A673 (cell line): Measurements from ENCODE around the gene ZBTB1. TPM values are rescaled to one million over a fixed set of nuclear protein-coding genes. Genes with fewer than 3 reads are reported as not detected.
"Not testable (repeated sequence)": the region's sequence is repeated elsewhere in the genome, so short reads cannot be mapped to it uniquely, and the experiment has no call there.

Source experiments
- BruUV-seq: library from RNA; stranded (reverse); fragments of 400-500 nt; replicated peaks from 2 replicates; lab custom pipeline; 2021; lab: Mats Ljungman, UMichigan
- CTCF ChIA-PET: fragments of 300-600 bp; sonication (Branson Sonifier 250); formaldehyde crosslinking; loops from one replicate; lab custom pipeline; 2022; ENCODE audit warnings: antibody characterized with exemption; lab: Charles Lee
- POLR2A ChIA-PET: fragments of 300-600 bp; sonication (Branson Sonifier 250); formaldehyde crosslinking; loops from one replicate; lab custom pipeline; 2022; ENCODE audit warnings: antibody characterized with exemption; ENCODE audit not compliant: low non-redundant PET; lab: Charles Lee
- DNase-seq: peaks from one replicate; pipeline ENCODE4 v3.0.0-alpha.2; 2015; ENCODE audit warnings: low spot score
- H3K27ac ChIP-seq: fragments of 200-600 bp; sonication (generic); 2 replicates; pipeline ENCODE4 v1.5.1; 2016; ENCODE audit warnings: mixed run types, low read depth, mild to moderate bottlenecking, mixed read lengths, antibody characterized with exemption, low read length; ENCODE audit not compliant: poor library complexity, severe bottlenecking
- H3K27me3 ChIP-seq: fragments of 200-600 bp; sonication (generic); replicated peaks from 2 replicates; pipeline ENCODE4 v1.6.1; 2017; ENCODE audit warnings: mixed run types, low read depth, mild to moderate bottlenecking, mixed read lengths, antibody characterized with exemption, low read length; ENCODE audit not compliant: insufficient read depth, poor library complexity
- H3K36me3 ChIP-seq: fragments of 200-600 bp; sonication (generic); 2 replicates; pipeline ENCODE4 v1.6.1; 2016; ENCODE audit warnings: mixed run types, mild to moderate bottlenecking, mixed read lengths, antibody characterized with exemption, low read length; ENCODE audit not compliant: insufficient read depth, poor library complexity, severe bottlenecking
- H3K4me1 ChIP-seq: fragments of 200-600 bp; sonication (generic); 2 replicates; pipeline ENCODE4 v1.6.1; 2017; ENCODE audit warnings: mixed run types, mild to moderate bottlenecking, mixed read lengths, antibody characterized with exemption, low read length; ENCODE audit not compliant: insufficient read depth, poor library complexity, severe bottlenecking
- H3K4me3 ChIP-seq: fragments of 200-600 bp; sonication (generic); 2 replicates; pipeline ENCODE4 v1.5.1; 2016; ENCODE audit warnings: low read depth, mixed run types, mild to moderate bottlenecking, mixed read lengths, low read length; ENCODE audit not compliant: poor library complexity, severe bottlenecking
- H3K9me3 ChIP-seq: fragments of 200-600 bp; sonication (generic); 2 replicates; pipeline ENCODE4 v1.6.1; 2016; ENCODE audit warnings: mixed run types, low read depth, mild to moderate bottlenecking, mixed read lengths, antibody characterized with exemption, low read length; ENCODE audit not compliant: poor library complexity, severe bottlenecking
- EZH2 ChIP-seq: fragments of 200-600 bp; sonication (generic); IDR thresholded peaks from 2 replicates; pipeline ENCODE4 v1.6.1; 2017; ENCODE audit warnings: borderline replicate concordance, low read depth, mild to moderate bottlenecking, mixed read lengths, antibody characterized with exemption, low read length; ENCODE audit not compliant: poor library complexity, severe bottlenecking
- intact Hi-C: fragments of 100-400 bp; cut with micrococcal nuclease; formaldehyde crosslinking; loops from one replicate; pipeline ENCODE4 v1.10.0; 2022; ENCODE audit not compliant: unreplicated experiment
- total RNA-seq: library from RNA; stranded (reverse); gene quantifications from 2 replicates; pipeline ENCODE4 v1.2.3, GENCODE V29; 2021
- TF ChIP-seq, protein P1 (sequence below): fragments of 300-800, 200-600 bp; sonication (generic); conservative IDR thresholded peaks from 2 replicates; pipeline ENCODE4 v1.5.1; 2017; ENCODE audit warnings: low read depth, mild to moderate bottlenecking, antibody characterized with exemption, low read length, moderate library complexity, mixed read lengths

The ZBTB1 gene
- total RNA-seq, 1 experiment from 2014 or later: 37.7 TPM

DNA sequence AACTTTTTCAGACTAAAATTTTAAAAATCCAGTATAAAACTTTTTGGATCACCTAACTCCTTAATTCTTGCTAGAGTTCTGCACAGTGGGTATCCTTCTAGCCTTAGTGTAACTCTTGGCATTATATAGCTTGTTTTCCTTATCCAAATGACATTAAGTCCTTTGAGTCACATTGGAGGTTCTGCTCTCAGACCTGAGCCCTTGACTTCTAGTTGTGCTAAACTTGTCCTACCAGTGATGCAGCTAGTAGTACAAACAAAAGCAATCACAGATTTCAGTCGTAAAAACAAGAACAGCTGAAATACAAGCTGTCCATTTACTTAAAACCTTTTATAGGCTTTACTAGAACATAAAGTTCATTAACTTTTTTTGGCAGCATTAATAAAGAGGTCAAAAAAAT, 10.5 kb downstream of the ZBTB1 start:
- ChIA-PET CTCF (no interaction called here), POLR2A (interaction anchor here (0.7 kb wide), 2 partner anchors 28 to 81 kb away, joined by 5 to 6 read pairs; no protein-coding TSS in a partner anchor)
- no peak overlapping the region for H3K4me3 ChIP-seq
- H3K36me3 ChIP-seq: no peaks in the 10 kb centered on the region
- no peak for TF ChIP-seq EZH2
- TF ChIP-seq, protein P1, sequence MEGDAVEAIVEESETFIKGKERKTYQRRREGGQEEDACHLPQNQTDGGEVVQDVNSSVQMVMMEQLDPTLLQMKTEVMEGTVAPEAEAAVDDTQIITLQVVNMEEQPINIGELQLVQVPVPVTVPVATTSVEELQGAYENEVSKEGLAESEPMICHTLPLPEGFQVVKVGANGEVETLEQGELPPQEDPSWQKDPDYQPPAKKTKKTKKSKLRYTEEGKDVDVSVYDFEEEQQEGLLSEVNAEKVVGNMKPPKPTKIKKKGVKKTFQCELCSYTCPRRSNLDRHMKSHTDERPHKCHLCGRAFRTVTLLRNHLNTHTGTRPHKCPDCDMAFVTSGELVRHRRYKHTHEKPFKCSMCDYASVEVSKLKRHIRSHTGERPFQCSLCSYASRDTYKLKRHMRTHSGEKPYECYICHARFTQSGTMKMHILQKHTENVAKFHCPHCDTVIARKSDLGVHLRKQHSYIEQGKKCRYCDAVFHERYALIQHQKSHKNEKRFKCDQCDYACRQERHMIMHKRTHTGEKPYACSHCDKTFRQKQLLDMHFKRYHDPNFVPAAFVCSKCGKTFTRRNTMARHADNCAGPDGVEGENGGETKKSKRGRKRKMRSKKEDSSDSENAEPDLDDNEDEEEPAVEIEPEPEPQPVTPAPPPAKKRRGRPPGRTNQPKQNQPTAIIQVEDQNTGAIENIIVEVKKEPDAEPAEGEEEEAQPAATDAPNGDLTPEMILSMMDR: no peak
- BruUV-seq: no TSS peak
- no peaks in the 10 kb centered on the region for H3K9me3 ChIP-seq
- no peak overlapping the region for H3K27ac ChIP-seq
- no peaks in the 10 kb centered on the region for H3K27me3 ChIP-seq
- H3K4me1 ChIP-seq: peaks cover 14% of the 10 kb centered on the region
- intact Hi-C loops: no loop called here
- DNase-seq: no peak

DNA sequence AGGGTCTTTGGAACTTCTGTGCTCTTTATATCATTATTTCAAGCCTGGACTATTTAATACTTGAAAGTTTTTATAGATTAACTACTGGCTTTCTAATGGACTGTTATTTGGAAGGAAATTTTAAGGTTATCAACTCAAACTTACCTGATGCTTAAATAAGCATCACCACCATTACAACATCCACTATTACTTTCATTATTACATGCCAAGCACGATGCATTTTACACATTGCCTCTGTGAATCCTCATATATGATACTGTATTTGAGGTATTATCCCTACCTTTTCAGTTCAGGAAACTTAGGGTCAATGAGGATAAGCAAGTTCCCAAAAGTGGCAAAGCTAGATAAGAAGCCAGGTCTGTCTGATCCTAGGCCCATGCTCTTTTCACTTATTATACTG, 12.4 kb downstream of the ZBTB1 start:
- CTCF ChIA-PET: no interaction called here

DNA sequence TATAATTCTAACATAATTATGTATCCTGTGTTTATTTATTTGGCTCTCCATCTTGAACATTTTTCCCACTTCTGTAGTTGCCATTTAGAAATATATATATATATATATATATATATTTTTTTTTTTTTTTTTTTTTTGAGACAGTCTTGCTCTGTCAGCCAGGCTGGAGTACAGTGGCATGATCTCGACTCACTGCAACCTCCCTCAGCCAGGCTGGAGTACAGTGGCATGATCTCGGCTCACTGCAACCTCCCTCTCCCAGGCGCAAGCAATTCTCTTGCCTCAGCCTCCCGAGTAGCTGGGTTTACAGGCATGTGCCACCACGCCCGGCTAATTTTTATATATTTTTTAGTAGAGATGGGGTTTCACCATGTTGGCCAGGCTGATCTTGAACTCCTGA, 13.1 kb downstream of the ZBTB1 start:
- H3K4me3 ChIP-seq, intact Hi-C loops, H3K27ac ChIP-seq, DNase-seq, H3K27me3 ChIP-seq, BruUV-seq, CTCF ChIA-PET, H3K9me3 ChIP-seq, POLR2A ChIA-PET, H3K4me1 ChIP-seq: not testable (repeated sequence)
- H3K36me3 ChIP-seq: peaks cover 11% of the 10 kb centered on the region

More for the DNA sequence above, 12.4 kb downstream of the ZBTB1 start:
- BruUV-seq: no TSS peak
- TF ChIP-seq, protein P1: no peak
- no peak for TF ChIP-seq EZH2
- Histone ChIP-seq H3K9me3 (no peaks in the 10 kb centered on the region), H3K4me1 (no peaks in the 10 kb centered on the region), H3K4me3 (no peak overlapping the region), H3K36me3 (peaks cover 6% of the 10 kb centered on the region), H3K27ac (no peak overlapping the region), H3K27me3 (no peaks in the 10 kb centered on the region)
- intact Hi-C loops: no loop called here
- no peak for DNase-seq
- POLR2A ChIA-PET: no interaction called here

DNA sequence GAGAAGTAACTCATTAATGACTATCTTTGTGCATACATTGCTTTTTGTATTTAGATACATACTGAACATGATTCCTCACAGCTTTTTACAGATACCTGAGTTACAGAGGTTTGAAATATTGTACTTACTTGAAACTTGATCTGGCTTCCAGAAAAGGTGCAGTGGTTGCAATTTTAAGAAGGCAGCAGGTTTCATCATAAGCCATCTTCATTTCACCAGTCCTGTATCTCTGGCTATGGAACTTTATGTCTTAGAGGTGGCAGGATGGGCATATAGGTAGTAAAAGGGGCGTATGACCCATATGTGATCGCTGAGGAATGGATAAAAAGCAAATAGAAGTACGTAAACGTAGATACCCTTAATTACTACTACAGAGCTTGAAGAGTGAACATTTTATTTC, 13.7 kb downstream of the ZBTB1 start:
- ChIA-PET POLR2A (interaction anchor here (0.7 kb wide), 1 partner anchor 629 kb away, joined by 3 read pairs; no protein-coding TSS in a partner anchor), CTCF (no interaction called here)
- Histone ChIP-seq H3K36me3 (peaks cover 17% of the 10 kb centered on the region), H3K9me3 (no peaks in the 10 kb centered on the region), H3K27ac (no peak overlapping the region), H3K4me1 (no peaks in the 10 kb centered on the region), H3K4me3 (no peak overlapping the region), H3K27me3 (no peaks in the 10 kb centered on the region)
- intact Hi-C loops: no loop called here
- no TSS peak for BruUV-seq
- TF ChIP-seq, protein P1: no peak
- no peak for TF ChIP-seq EZH2
- no peak for DNase-seq
